Psoas muscle (tissue), 8 donors: Measurements from ENCODE around the gene TMEM61. TPM values are rescaled to one million over a fixed set of nuclear protein-coding genes. Genes with fewer than 3 reads are reported as not detected.
A peak's percentile ranks its signal among the peaks of the same experiment; 100 is the strongest.

Experiments
- ATAC-seq, 4 donors: fragments of 200-7000 bp; cut with Tn5 transposase; one replicate each; pipeline ENCODE4 v1.9.1; 2020; ENCODE audit warnings: moderate library complexity in 3 of 4, mild to moderate bottlenecking in 2 of 4
- DNase-seq, 2 donors: peaks; one replicate each; pipeline ENCODE4 v3.0.0-alpha.2; 2020
- H3K27ac ChIP-seq: fragments of 200-600 bp; one replicate; pipeline ENCODE4 v1.8.0; 2022
- H3K27me3 ChIP-seq, 3 donors: fragments of 200-600 bp in 1 of 3; one replicate each; pipeline versions ENCODE4 v1.6.1 to v1.8.0; 2013 to 2022; ENCODE audit warnings: low read length in 2 of 3, mild to moderate bottlenecking in 2 of 3, moderate library complexity in 1 of 3; ENCODE audit not compliant: insufficient read depth in 3 of 3
- H3K36me3 ChIP-seq, 2 donors: fragments of 200-600 bp in 1 of 2; one replicate each; pipeline versions ENCODE4 v1.6.1 to v1.8.0; 2013 to 2022; ENCODE audit warnings: low read depth in 1 of 2, mild to moderate bottlenecking in 1 of 2, moderate library complexity in 1 of 2; ENCODE audit not compliant: insufficient read depth in 1 of 2
- H3K4me1 ChIP-seq: fragments of 200-600 bp; one replicate; pipeline ENCODE4 v1.8.0; 2022
- H3K4me3 ChIP-seq: fragments of 200-600 bp; one replicate; pipeline ENCODE4 v1.8.0; 2022; ENCODE audit warnings: mild to moderate bottlenecking
- H3K9me3 ChIP-seq: fragments of 200-600 bp; one replicate; pipeline ENCODE4 v1.8.0; 2022
- WGBS, 3 donors: extraction: QIAGEN DNeasy Blood & Tissue Kit; methylation state at CpG; one replicate each; pipeline versions ENCODE4 v1.1.6 to v1.1.7; 2013; 5-methylcytosine and 5-hydroxymethylcytosine counted together
- intact Hi-C, 2 donors: fragments of 100-400 bp; cut with DNase I; formaldehyde crosslinking; loops; one replicate each; pipeline versions ENCODE4 v1.11.0 to v1.14.2; 2022
- polyA plus RNA-seq, 3 donors: library from polyadenylated mRNA; stranded (reverse); fragments of 200-250 nt; gene quantifications; one replicate each; pipeline ENCODE4 v1.2.3, GENCODE V29; 2013
- total RNA-seq, 4 donors: library from RNA; stranded (reverse); fragmentation: NEBNext Ultra II Directional in 2 of 4; extraction: Animal tissue kit (Norgen Biotek cat#: 25700) in 2 of 4; gene quantifications; one replicate each; pipeline versions ENCODE4 v1.2.1 to v1.2.4, GENCODE V29; 2021 to 2023
- TF ChIP-seq, protein P1 (sequence below): fragments of 200-600 bp; IDR thresholded peaks from one replicate; pipeline ENCODE4 v1.8.0; 2022; ENCODE audit warnings: antibody characterized with exemption
- donor health status: healthy with polysubstance abuse.
- donor health status: DM: no; HTN: no; CAD: no; lungs with moderate emphysema.
- donor health status: Bipolar disorder and iron deficiency.
- donor health status: healthy.
- donor health status: DM: yes; HTN: yes; CAD: no.
- donor health status: DM: no; HTN: no; CAD: no.
- donor health status: DM: no; HTN: no; CAD: no.
- donor health status: DM: yes; HTN: yes; CAD: no.

TMEM61 gene
- total and polyA plus RNA-seq, 7 donors: 0.05 to 0.54 (median 0.25) TPM; not detected in 1

DNA sequence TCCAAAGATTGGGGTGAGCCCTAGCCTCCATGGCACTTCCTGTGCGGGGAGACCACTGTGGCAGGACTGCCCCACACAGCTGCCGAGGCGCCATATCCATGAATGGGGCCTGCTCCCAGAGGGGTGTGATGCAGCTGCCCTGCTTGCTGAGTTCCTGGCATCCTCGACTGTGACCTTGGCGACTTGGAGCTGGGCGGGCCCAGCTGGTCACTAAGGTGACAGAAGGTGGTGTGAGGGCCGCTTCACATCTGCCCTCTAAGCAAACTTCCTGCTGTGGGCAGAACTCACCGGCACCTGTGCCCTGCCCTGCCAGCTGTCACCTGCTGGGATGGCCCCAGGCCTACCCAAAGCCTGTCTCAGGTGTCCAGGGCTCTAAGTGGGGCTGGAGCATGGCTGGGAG, 9.0 kb downstream of the TMEM61 start:
- intact Hi-C loops: no loop called here
- WGBS, 3 donors: 45 to 50% (median 47%) methylated on average over 8 of the region's 8 CpGs
- no peak overlapping the region for H3K4me3 ChIP-seq
- TF ChIP-seq, protein P1, sequence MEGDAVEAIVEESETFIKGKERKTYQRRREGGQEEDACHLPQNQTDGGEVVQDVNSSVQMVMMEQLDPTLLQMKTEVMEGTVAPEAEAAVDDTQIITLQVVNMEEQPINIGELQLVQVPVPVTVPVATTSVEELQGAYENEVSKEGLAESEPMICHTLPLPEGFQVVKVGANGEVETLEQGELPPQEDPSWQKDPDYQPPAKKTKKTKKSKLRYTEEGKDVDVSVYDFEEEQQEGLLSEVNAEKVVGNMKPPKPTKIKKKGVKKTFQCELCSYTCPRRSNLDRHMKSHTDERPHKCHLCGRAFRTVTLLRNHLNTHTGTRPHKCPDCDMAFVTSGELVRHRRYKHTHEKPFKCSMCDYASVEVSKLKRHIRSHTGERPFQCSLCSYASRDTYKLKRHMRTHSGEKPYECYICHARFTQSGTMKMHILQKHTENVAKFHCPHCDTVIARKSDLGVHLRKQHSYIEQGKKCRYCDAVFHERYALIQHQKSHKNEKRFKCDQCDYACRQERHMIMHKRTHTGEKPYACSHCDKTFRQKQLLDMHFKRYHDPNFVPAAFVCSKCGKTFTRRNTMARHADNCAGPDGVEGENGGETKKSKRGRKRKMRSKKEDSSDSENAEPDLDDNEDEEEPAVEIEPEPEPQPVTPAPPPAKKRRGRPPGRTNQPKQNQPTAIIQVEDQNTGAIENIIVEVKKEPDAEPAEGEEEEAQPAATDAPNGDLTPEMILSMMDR: no peak
- no peaks in the 10 kb centered on the region for H3K4me1 ChIP-seq
- ATAC-seq (peak in 3 of 4 donors; percentile 44 to 64 (median 61)), DNase-seq (no peak)
- no peaks in the 10 kb centered on the region for H3K36me3 ChIP-seq
- no peaks in the 10 kb centered on the region for H3K9me3 ChIP-seq
- H3K27ac ChIP-seq: no peak overlapping the region
- H3K27me3 ChIP-seq: no peaks in the 10 kb centered on the region

DNA sequence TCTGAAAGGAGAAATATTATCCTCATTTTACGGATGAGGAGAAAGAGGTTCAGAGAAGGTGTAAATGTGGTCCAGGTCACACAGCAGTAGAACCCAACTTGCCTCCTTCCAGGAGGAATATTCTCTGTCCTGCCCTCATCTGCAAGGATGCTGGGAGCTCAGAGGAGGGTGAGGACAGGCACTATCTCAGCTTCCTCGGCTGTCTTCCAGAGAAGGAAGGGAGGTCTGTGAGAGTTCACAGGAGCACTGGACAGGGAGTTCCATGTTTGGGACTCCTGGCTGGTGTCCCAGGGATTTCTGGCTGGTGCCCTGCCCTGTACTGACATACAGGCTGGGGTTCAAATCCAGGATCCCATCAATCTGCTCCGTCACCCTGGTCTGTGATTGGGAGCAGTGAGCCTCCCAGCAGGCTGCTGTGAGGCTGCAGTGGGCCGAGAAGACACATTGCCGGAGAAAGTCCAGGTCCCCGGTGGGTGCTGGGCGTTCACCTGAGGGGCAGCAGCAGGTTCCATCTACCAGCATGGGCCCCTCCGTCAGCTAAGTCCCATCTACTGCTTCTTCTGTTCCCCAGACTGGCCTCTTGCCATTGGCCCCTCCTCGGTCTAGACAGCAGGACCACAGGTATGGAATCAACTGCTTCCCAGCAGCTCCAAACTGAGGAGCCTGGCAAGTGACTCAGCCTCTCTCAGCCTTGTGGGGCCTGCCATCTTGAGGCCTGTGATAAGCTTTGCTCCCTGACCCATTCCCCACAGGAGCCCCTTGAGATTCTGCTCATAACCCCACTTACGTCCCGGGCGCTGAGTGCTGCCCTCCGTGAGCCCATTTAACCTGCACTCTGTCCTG, 9.8 kb downstream of the TMEM61 start:
- ATAC-seq: no peak
- H3K9me3 ChIP-seq: no peaks in the 10 kb centered on the region
- TF ChIP-seq, protein P1: no peak
- no peaks in the 10 kb centered on the region for H3K36me3 ChIP-seq
- intact Hi-C loops: no loop called here
- no peaks in the 10 kb centered on the region for H3K27me3 ChIP-seq
- H3K4me1 ChIP-seq: no peaks in the 10 kb centered on the region
- no peak overlapping the region for H3K4me3 ChIP-seq
- no peak overlapping the region for H3K27ac ChIP-seq
- no peak for DNase-seq
- 72 to 75% (median 74%) methylated on average over 12 to 13 of the region's 13 CpGs for WGBS, 3 donors

DNA sequence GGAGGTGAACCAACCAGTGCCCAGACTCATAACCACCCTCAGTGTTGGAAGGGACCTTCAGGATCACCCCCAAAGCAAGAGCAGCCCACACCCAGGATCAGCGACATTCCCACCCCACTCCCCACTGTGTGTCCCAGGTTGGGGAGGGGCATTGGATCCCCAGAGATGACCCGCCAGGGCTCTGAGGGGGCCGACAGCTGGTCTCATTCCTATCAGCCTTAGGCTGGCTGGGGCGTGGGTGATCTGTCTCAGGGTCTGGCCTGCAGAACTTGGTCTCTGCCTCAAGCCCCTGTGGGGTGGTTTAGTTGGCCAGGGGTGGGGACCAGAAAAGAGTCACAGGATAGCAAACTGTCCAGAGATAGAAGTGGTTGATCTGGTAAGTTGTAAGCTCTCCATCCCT, 10.5 kb downstream of the TMEM61 start:
- intact Hi-C loops: no loop called here
- Histone ChIP-seq H3K36me3 (no peaks in the 10 kb centered on the region), H3K27ac (no peak overlapping the region), H3K4me3 (no peak overlapping the region), H3K4me1 (no peaks in the 10 kb centered on the region), H3K27me3 (no peaks in the 10 kb centered on the region), H3K9me3 (no peaks in the 10 kb centered on the region)
- WGBS, 3 donors: 71 to 80% (median 73%) methylated on average over 4 of the region's 4 CpGs
- DNase-seq (no peak), ATAC-seq (no peak)
- TF ChIP-seq, protein P1: no peak

DNA sequence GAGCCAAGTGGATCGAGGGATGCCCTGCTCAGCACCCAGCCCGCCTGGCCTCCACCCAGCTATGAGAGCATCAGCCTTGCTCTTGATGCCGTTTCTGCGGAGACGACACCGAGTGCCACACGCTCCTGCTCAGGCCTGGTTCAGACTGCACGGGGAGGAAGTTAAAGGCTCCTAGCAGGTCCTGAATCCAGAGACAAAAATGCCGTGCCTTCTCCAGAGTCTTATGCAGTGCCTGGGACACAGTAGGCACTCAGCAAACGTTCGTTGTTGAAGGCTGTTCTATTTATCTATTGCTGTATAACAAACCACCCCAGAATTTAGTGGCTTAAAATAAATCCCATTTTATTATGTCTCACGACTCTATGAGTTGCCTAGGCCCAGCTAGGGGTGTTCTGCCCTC, 11.5 kb downstream of the TMEM61 start:
- ATAC-seq: no peak
- Histone ChIP-seq H3K36me3 (no peaks in the 10 kb centered on the region), H3K27ac (no peak overlapping the region), H3K27me3 (peaks cover 0 to 2% (median 0%) of the 10 kb centered on the region in 3 donors), H3K4me3 (no peak overlapping the region), H3K4me1 (no peaks in the 10 kb centered on the region), H3K9me3 (no peaks in the 10 kb centered on the region)
- intact Hi-C loops: no loop called here
- no peak for DNase-seq
- TF ChIP-seq, protein P1: no peak
- 54 to 64% (median 59%) methylated on average over 12 of the region's 12 CpGs for WGBS, 3 donors
